Brain microvascular endothelial cell (primary cell): ENCODE results near the gene PCDHAC1.

Experiments used
- DNase-seq: peaks from one replicate; pipeline ENCODE4 v3.0.0-alpha.2; 2020
- H3K27ac ChIP-seq: fragments of 250-450 bp; sonication (Bioruptor Pico); 2 replicates; pipeline ENCODE4 v1.5.1; 2020; ENCODE audit warnings: mild to moderate bottlenecking, moderate library complexity
- H3K27me3 ChIP-seq: fragments of 250-450 bp; sonication (Bioruptor Pico); replicated peaks from 2 replicates; pipeline ENCODE4 v1.5.1; 2020; ENCODE audit warnings: mild to moderate bottlenecking
- H3K36me3 ChIP-seq: fragments of 250-450 bp; sonication (Bioruptor Pico); replicated peaks from 2 replicates; pipeline ENCODE4 v1.5.1; 2020; ENCODE audit warnings: mild to moderate bottlenecking
- H3K4me3 ChIP-seq: 2 replicates; pipeline ENCODE4 v1.5.1; 2011; ENCODE audit warnings: low read depth, mild to moderate bottlenecking, control low read depth, low read length, moderate library complexity
- CTCF ChIP-seq: IDR thresholded peaks from 2 replicates; pipeline ENCODE4 v1.5.1; 2011; ENCODE audit warnings: low read depth, mild to moderate bottlenecking, moderate library complexity, low read length, control low read depth, inconsistent platforms; ENCODE audit errors: missing control alignments
- in situ Hi-C: cut with HindIII; loops from 2 replicates; pipeline ENCODE4 v1.10.0; 2017; ENCODE audit warnings: low sequenced_read_pairs, low pct_ligation_motif_present

PCDHAC1 gene

GRCh38 chr5:140965905-140966292 is 39.8 kb downstream of the PCDHAC1 start:
- TF ChIP-seq CTCF, result no peak
- in situ Hi-C loops, result no loop called here
- Histone ChIP-seq H3K27me3 (peaks cover 3% of the 10 kb centered on the region), H3K27ac (no peak overlapping the region), H3K36me3 (no peaks in the 10 kb centered on the region), H3K4me3 (peak overlapping the region; percentile 24)
- DNase-seq, result no peak

DNA sequence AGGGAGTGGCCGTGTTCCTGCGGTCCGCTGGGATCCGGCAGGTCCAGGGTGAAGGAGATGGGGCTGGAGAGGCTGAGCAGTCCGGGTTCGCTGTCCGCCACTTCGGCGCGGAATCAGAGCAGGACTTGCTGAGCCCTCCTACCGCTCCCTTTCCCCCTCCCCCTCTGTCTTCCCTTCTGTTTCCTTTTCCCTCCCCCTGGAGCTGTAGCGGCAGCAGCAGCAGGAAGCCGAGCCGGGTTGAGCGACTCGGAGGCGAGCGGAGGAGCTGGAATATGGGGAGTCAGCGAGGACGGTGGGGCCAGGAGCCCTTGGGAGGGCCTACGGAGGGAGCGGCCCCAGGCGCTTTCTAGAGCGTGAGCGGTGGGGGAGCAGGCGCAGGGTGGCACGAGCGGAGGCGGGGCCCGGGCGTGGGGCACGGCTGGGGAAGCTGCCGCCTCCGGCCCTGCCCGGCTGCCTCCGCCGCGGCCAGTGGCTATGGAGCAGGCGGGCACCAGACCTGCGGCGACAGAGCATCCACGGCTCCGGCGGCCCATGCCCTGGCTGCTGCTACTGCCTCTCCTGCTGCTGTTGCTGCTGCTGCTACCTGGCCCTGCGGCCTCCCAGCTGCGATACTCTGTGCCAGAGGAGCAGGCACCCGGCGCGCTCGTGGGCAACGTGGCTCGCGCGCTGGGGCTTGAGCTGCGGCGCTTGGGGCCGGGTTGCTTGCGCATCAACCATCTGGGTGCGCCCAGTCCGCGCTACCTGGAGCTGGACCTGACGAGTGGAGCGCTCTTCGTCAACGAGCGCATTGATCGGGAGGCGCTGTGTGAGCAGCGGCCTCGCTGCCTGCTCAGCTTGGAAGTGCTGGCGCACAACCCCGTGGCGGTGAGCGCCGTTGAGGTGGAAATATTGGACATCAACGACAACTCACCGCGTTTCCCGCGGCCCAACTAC is 40.5 kb downstream of the PCDHAC1 start, which contains the start of gene PCDHAC2:
TSS of gene PCDHAC2 (plus strand) at position 184 of the 933 bp plus-strand sequence. CDS start at position 475, 291 bp downstream.
- Histone ChIP-seq H3K36me3 (no peaks in the 10 kb centered on the region), H3K27ac (no peak within 1 kb of the TSS), H3K4me3 (peak within 1 kb of the TSS; percentile 24), H3K27me3 (peaks cover 3% of the 10 kb centered on the region)
- DNase-seq, result no peak
- TF ChIP-seq CTCF, result no peak
- in situ Hi-C loops, result no loop called here

GRCh38 chr5:140967226-140967893 is 41.3 kb downstream of the PCDHAC1 start:
- H3K27me3 ChIP-seq, result peaks cover 3% of the 10 kb centered on the region
- H3K36me3 ChIP-seq, result no peaks in the 10 kb centered on the region

GRCh38 chr5:140969880-140970279 is 43.8 kb downstream of the PCDHAC1 start:
- Histone ChIP-seq H3K27me3 (peaks cover 3% of the 10 kb centered on the region), H3K27ac (no peak overlapping the region), H3K36me3 (no peaks in the 10 kb centered on the region), H3K4me3 (no peak overlapping the region)
- TF ChIP-seq CTCF, result no peak
- in situ Hi-C loops, result no loop called here
- DNase-seq, result no peak

More at GRCh38 chr5:140967226-140967893, 41.3 kb downstream of the PCDHAC1 start:
- Histone ChIP-seq H3K4me3 (no peak overlapping the region), H3K27ac (no peak overlapping the region)
- no peak for DNase-seq
- in situ Hi-C loops, result no loop called here
- no peak for TF ChIP-seq CTCF

- no peaks in the 10 kb centered on the region for H3K36me3 ChIP-seq
- H3K27ac ChIP-seq, result no peak overlapping the region
- no peak overlapping the region for H3K4me3 ChIP-seq
- in situ Hi-C loops, result no loop called here
- TF ChIP-seq CTCF, result no peak
- DNase-seq, result no peak
- no peaks in the 10 kb centered on the region for H3K27me3 ChIP-seq
Observed at GRCh38 chr5:140973550-140973949, 47.5 kb downstream of the PCDHAC1 start.
